Measurements from ENCODE around the gene FBXW2. TPM values are rescaled to one million over a fixed set of nuclear protein-coding genes. Genes with fewer than 3 reads are reported as not detected.

Gene FBXW2
- total and polyA plus RNA-seq, 7 experiments from 2014 or later = 31.5 to 90.3 (median 77.5) TPM

- Mint-ChIP-seq H3K4me1 (peaks cover 0 to 57% (median 3%) of the 10 kb centered on the region in 7 donors), H3K4me3 (no peak overlapping the region), H3K9me3 (no peaks in the 10 kb centered on the region), H3K36me3 (peaks cover 4 to 47% (median 24%) of the 10 kb centered on the region in 5 donors), H3K27ac (peak overlapping the region; percentile 0 to 87 (median 62)), H3K27me3 (no peaks in the 10 kb centered on the region)
- intact Hi-C loops (cut with micrococcal nuclease) = loop anchor here in 1 of 2 donors (10.0 kb wide), 1 partner anchor 407 kb away; no protein-coding TSS in a partner anchor
- ChIA-PET POLR2A (interaction anchor here (0.8 to 1.4 kb wide), 2 partner anchors 25 to 321 kb away, joined by 3 to 4 read pairs; partner anchors contain the start of gene FBXW2), CTCF (no interaction called here)
- no peak for ATAC-seq
- H3K27ac ChIP-seq (ENCODE audit: low read depth, low read length) = no peak overlapping the region
- no peaks in the 10 kb centered on the region for H3K27me3 ChIP-seq (ENCODE audit: control insufficient read depth in 2 of 2, insufficient read depth in 2 of 2, low read length in 2 of 2)
- H3K9me3 ChIP-seq (ENCODE audit: control insufficient read depth in 2 of 3, low read length in 3 of 3) = no peaks in the 10 kb centered on the region
- no peak for DNase-seq
- H3K4me1 ChIP-seq (ENCODE audit: control insufficient read depth in 2 of 2, insufficient read depth in 2 of 2, low read length in 2 of 2) = no peaks in the 10 kb centered on the region
- H3K36me3 ChIP-seq (ENCODE audit: control insufficient read depth in 2 of 3, insufficient read depth in 3 of 3, low read length in 3 of 3) = peaks cover 21 to 77% (median 21%) of the 10 kb centered on the region in 3 experiments
- no peak overlapping the region for H3K4me3 ChIP-seq (ENCODE audit: low read length)
Observed at GRCh38 chr9:120768247-120768646, 25.0 kb downstream of the FBXW2 start.

GRCh38 chr9:120767451-120767850 lies 25.8 kb downstream of the FBXW2 start:
- Mint-ChIP-seq H3K36me3 (peaks cover 4 to 48% (median 22%) of the 10 kb centered on the region in 5 donors), H3K9me3 (no peaks in the 10 kb centered on the region), H3K27me3 (no peaks in the 10 kb centered on the region), H3K4me1 (peaks cover 0 to 58% (median 3%) of the 10 kb centered on the region in 7 donors), H3K27ac (peak overlapping the region in 5 of 9 donors; percentile 3 to 87 (median 69)), H3K4me3 (no peak overlapping the region)
- DNase-seq = no peak
- Histone ChIP-seq H3K4me3 (ENCODE audit: low read length) (no peak overlapping the region), H3K4me1 (ENCODE audit: control insufficient read depth in 2 of 2, insufficient read depth in 2 of 2, low read length in 2 of 2) (no peaks in the 10 kb centered on the region), H3K27me3 (ENCODE audit: control insufficient read depth in 2 of 2, insufficient read depth in 2 of 2, low read length in 2 of 2) (no peaks in the 10 kb centered on the region), H3K9me3 (ENCODE audit: control insufficient read depth in 2 of 3, low read length in 3 of 3) (no peaks in the 10 kb centered on the region), H3K27ac (ENCODE audit: low read depth, low read length) (no peak overlapping the region), H3K36me3 (ENCODE audit: control insufficient read depth in 2 of 3, insufficient read depth in 3 of 3, low read length in 3 of 3) (peaks cover 20 to 78% (median 21%) of the 10 kb centered on the region in 3 experiments)
- intact Hi-C loops (cut with micrococcal nuclease) = loop anchor here in 1 of 2 donors (10.0 kb wide), 1 partner anchor 407 kb away; no protein-coding TSS in a partner anchor
- ChIA-PET CTCF (interaction anchor here (1.2 to 1.3 kb wide), 2 partner anchors 12 to 293 kb away, joined by 3 read pairs; no protein-coding TSS in a partner anchor), POLR2A (interaction anchor here (1.4 kb wide), 1 partner anchor 322 kb away, joined by 3 read pairs; no protein-coding TSS in a partner anchor)
- no peak for ATAC-seq

GRCh38 chr9:120765910-120766425 lies 27.2 kb downstream of the FBXW2 start:
- Mint-ChIP-seq H3K27me3 (no peaks in the 10 kb centered on the region), H3K9me3 (no peaks in the 10 kb centered on the region), H3K4me1 (peaks cover 0 to 51% (median 3%) of the 10 kb centered on the region in 7 donors), H3K36me3 (peaks cover 4 to 44% (median 19%) of the 10 kb centered on the region in 5 donors), H3K4me3 (no peak overlapping the region), H3K27ac (peak overlapping the region in 5 of 9 donors; percentile 10 to 78 (median 31))
- H3K4me3 ChIP-seq (ENCODE audit: low read length) = no peak overlapping the region
- ChIA-PET CTCF (interaction anchor here (1.3 kb wide), 1 partner anchor 294 kb away, joined by 3 read pairs; no protein-coding TSS in a partner anchor), POLR2A (no interaction called here)
- intact Hi-C loops (cut with micrococcal nuclease) = loop anchor here in 1 of 2 donors (10.0 kb wide), 1 partner anchor 409 kb away; no protein-coding TSS in a partner anchor
- ATAC-seq (no peak), DNase-seq (no peak)
- no peaks in the 10 kb centered on the region for H3K9me3 ChIP-seq (ENCODE audit: control insufficient read depth in 2 of 3, low read length in 3 of 3)
- no peak overlapping the region for H3K27ac ChIP-seq (ENCODE audit: low read depth, low read length)
- no peaks in the 10 kb centered on the region for H3K4me1 ChIP-seq (ENCODE audit: control insufficient read depth in 2 of 2, insufficient read depth in 2 of 2, low read length in 2 of 2)
- no peaks in the 10 kb centered on the region for H3K27me3 ChIP-seq (ENCODE audit: control insufficient read depth in 2 of 2, insufficient read depth in 2 of 2, low read length in 2 of 2)
- peaks cover 17 to 82% (median 18%) of the 10 kb centered on the region in 3 experiments for H3K36me3 ChIP-seq (ENCODE audit: control insufficient read depth in 2 of 3, insufficient read depth in 3 of 3, low read length in 3 of 3)

- ChIA-PET POLR2A (interaction anchor here (0.6 kb wide), 1 partner anchor 413 kb away, joined by 4 read pairs; no protein-coding TSS in a partner anchor), CTCF (interaction anchor here (0.7 kb wide), 1 partner anchor 9 kb away, joined by 3 read pairs; no protein-coding TSS in a partner anchor)
- H3K9me3 ChIP-seq (ENCODE audit: control insufficient read depth in 2 of 3, low read length in 3 of 3) = no peaks in the 10 kb centered on the region
- ATAC-seq = no peak
- peaks cover 10 to 71% (median 11%) of the 10 kb centered on the region in 3 experiments for H3K36me3 ChIP-seq (ENCODE audit: control insufficient read depth in 2 of 3, insufficient read depth in 3 of 3, low read length in 3 of 3)
- intact Hi-C loops (cut with micrococcal nuclease) = loop anchor here in 1 of 2 donors (10.0 kb wide), 1 partner anchor 410 kb away; no protein-coding TSS in a partner anchor
- H3K4me3 Mint-ChIP-seq = no peak overlapping the region
- peaks cover 0 to 39% (median under 1%) of the 10 kb centered on the region in 7 donors for H3K4me1 Mint-ChIP-seq
- H3K4me1 ChIP-seq (ENCODE audit: control insufficient read depth in 2 of 2, insufficient read depth in 2 of 2, low read length in 2 of 2) = no peaks in the 10 kb centered on the region
- H3K9me3 Mint-ChIP-seq = no peaks in the 10 kb centered on the region
- no peak overlapping the region for H3K4me3 ChIP-seq (ENCODE audit: low read length)
- no peak overlapping the region for H3K27ac Mint-ChIP-seq
- DNase-seq = no peak
- no peak overlapping the region for H3K27ac ChIP-seq (ENCODE audit: low read depth, low read length)
- peaks cover 4 to 41% (median 12%) of the 10 kb centered on the region in 5 donors for H3K36me3 Mint-ChIP-seq
- no peaks in the 10 kb centered on the region for H3K27me3 Mint-ChIP-seq
- H3K27me3 ChIP-seq (ENCODE audit: control insufficient read depth in 2 of 2, insufficient read depth in 2 of 2, low read length in 2 of 2) = no peaks in the 10 kb centered on the region
Observed at GRCh38 chr9:120764476-120764875, 28.7 kb downstream of the FBXW2 start.

GRCh38 chr9:120761006-120761405 lies 32.2 kb downstream of the FBXW2 start:
- H3K9me3 ChIP-seq (ENCODE audit: control insufficient read depth in 2 of 3, low read length in 3 of 3) = no peaks in the 10 kb centered on the region
- Mint-ChIP-seq H3K27me3 (no peaks in the 10 kb centered on the region), H3K9me3 (no peaks in the 10 kb centered on the region), H3K36me3 (peaks cover 0 to 26% (median 3%) of the 10 kb centered on the region in 5 donors), H3K4me1 (peaks cover 6 to 20% (median 9%) of the 10 kb centered on the region in 7 donors), H3K27ac (peak overlapping the region in 5 of 9 donors; percentile 17 to 78 (median 26)), H3K4me3 (no peak overlapping the region)
- H3K36me3 ChIP-seq (ENCODE audit: control insufficient read depth in 2 of 3, insufficient read depth in 3 of 3, low read length in 3 of 3) = peaks cover 6 to 42% (median 11%) of the 10 kb centered on the region in 3 experiments
- intact Hi-C loops (cut with micrococcal nuclease) = loop anchor here in 1 of 2 donors (10.0 kb wide), 1 partner anchor 414 kb away; no protein-coding TSS in a partner anchor
- POLR2A ChIA-PET = interaction anchor here (0.9 kb wide), 1 partner anchor 24 kb away, joined by 3 read pairs; no protein-coding TSS in a partner anchor
- ATAC-seq (no peak), DNase-seq (no peak)
- CTCF ChIA-PET = interaction anchor here (0.5 to 1.1 kb wide), 2 partner anchors 49 to 299 kb away, joined by 3 to 4 read pairs; no protein-coding TSS in a partner anchor
- no peaks in the 10 kb centered on the region for H3K4me1 ChIP-seq (ENCODE audit: control insufficient read depth in 2 of 2, insufficient read depth in 2 of 2, low read length in 2 of 2)
- no peaks in the 10 kb centered on the region for H3K27me3 ChIP-seq (ENCODE audit: control insufficient read depth in 2 of 2, insufficient read depth in 2 of 2, low read length in 2 of 2)
- H3K4me3 ChIP-seq (ENCODE audit: low read length) = no peak overlapping the region
- no peak overlapping the region for H3K27ac ChIP-seq (ENCODE audit: low read depth, low read length)

GRCh38 chr9:120759755-120760400 lies 33.3 kb downstream of the FBXW2 start:
- H3K27me3 ChIP-seq (ENCODE audit: control insufficient read depth in 2 of 2, insufficient read depth in 2 of 2, low read length in 2 of 2) = no peaks in the 10 kb centered on the region
- intact Hi-C loops (cut with micrococcal nuclease) = loop anchor here (5.0 to 10.0 kb wide), 4 partner anchors 82 to 562 kb away; partner anchors contain the start of gene PSMD5 (in 1 of the 2)
- ChIA-PET CTCF (interaction anchor here (0.9 kb wide), 1 partner anchor 560 kb away, joined by 3 read pairs; no protein-coding TSS in a partner anchor), POLR2A (interaction anchor here (0.7 kb wide), 1 partner anchor 99 kb away, joined by 3 read pairs; no protein-coding TSS in a partner anchor)
- peaks cover 6 to 40% (median 11%) of the 10 kb centered on the region in 3 experiments for H3K36me3 ChIP-seq (ENCODE audit: control insufficient read depth in 2 of 3, insufficient read depth in 3 of 3, low read length in 3 of 3)
- H3K9me3 ChIP-seq (ENCODE audit: control insufficient read depth in 2 of 3, low read length in 3 of 3) = no peaks in the 10 kb centered on the region
- no peak for ATAC-seq
- Mint-ChIP-seq H3K27me3 (no peaks in the 10 kb centered on the region), H3K4me3 (no peak overlapping the region), H3K36me3 (peaks cover 0 to 20% (median 0%) of the 10 kb centered on the region in 5 donors), H3K9me3 (no peaks in the 10 kb centered on the region), H3K4me1 (peaks cover 3 to 16% (median 7%) of the 10 kb centered on the region in 7 donors), H3K27ac (peak overlapping the region in 6 of 9 donors; percentile 8 to 53 (median 50))
- H3K4me3 ChIP-seq (ENCODE audit: low read length) = no peak overlapping the region
- H3K27ac ChIP-seq (ENCODE audit: low read depth, low read length) = no peak overlapping the region
- no peaks in the 10 kb centered on the region for H3K4me1 ChIP-seq (ENCODE audit: control insufficient read depth in 2 of 2, insufficient read depth in 2 of 2, low read length in 2 of 2)
- DNase-seq = no peak
